22Rv1 (cell line): ENCODE data around the gene GPR62.

Experiments used
- H3K27ac ChIP-seq: fragments of 450-650 bp; 2 replicates; pipeline ENCODE4 v1.5.1; 2017
- ZFX ChIP-seq: fragments of 450-650 bp; IDR thresholded peaks from 2 replicates; pipeline ENCODE4 v1.6.1; 2017; ENCODE audit warnings: antibody characterized with exemption, borderline replicate concordance
- TF ChIP-seq, protein P1 (sequence below): fragments of 450-650 bp; IDR thresholded peaks from 2 replicates; pipeline ENCODE4 v1.5.1; 2017; ENCODE audit warnings: mild to moderate bottlenecking

Gene GPR62

GRCh38 chr3:51941463-51941797, 13.8 kb upstream of the GPR62 start:
- peak overlapping the region; percentile 70 for H3K27ac ChIP-seq
- TF ChIP-seq ZFX = no peak

DNA sequence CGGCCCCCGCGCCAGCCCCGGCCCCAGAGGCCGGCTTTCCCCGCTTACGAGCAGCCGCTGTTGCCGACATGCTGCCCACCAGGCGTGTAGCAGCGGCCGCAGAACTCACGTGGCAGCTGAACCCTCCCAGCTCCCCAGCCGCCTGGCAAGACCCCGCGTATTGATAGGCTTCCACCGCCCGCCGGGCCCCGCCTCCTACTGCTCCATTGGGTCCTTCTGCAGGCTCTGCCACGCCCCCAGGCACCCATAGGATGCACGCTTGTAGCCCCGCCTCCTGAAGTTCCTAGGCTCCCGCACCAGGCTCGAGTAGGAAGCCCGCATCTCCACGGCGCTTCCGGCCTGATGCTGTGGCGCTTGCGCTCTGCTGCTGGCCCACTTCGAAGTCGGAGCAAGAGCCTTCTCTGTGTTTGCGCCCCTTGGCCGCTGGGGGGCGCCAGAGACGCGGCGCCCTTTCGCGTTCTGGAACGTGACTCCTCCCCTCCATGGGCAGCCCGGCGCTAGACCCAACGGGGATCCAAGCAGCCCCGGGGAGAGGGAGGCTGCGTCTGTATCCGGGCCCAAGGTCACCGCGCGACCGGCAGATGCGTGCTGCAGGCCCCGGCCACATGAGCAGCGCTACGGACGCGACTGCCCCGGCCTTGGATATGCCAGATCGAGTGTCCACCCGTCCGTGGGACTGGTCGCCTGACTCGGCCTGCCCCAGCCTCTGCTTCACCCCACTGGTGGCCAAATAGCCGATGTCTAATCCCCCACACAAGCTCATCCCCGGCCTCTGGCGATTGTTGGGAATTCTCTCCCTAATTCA, 13.2 kb upstream of the GPR62 start, which contains the start of the genes PARP3 and RRP9:
TSS of gene PARP3 (plus strand) at position 566 of the 805 bp plus-strand sequence. CDS start 993 bp downstream, outside the sequence.
TSS of gene RRP9 (minus strand) at position 107 of the 805 bp plus-strand sequence. CDS start at position 70, 37 bp downstream.
- H3K27ac ChIP-seq = peak within 1 kb of the TSS; percentile 70
- TF ChIP-seq ZFX = no peak
- TF ChIP-seq, protein P1, sequence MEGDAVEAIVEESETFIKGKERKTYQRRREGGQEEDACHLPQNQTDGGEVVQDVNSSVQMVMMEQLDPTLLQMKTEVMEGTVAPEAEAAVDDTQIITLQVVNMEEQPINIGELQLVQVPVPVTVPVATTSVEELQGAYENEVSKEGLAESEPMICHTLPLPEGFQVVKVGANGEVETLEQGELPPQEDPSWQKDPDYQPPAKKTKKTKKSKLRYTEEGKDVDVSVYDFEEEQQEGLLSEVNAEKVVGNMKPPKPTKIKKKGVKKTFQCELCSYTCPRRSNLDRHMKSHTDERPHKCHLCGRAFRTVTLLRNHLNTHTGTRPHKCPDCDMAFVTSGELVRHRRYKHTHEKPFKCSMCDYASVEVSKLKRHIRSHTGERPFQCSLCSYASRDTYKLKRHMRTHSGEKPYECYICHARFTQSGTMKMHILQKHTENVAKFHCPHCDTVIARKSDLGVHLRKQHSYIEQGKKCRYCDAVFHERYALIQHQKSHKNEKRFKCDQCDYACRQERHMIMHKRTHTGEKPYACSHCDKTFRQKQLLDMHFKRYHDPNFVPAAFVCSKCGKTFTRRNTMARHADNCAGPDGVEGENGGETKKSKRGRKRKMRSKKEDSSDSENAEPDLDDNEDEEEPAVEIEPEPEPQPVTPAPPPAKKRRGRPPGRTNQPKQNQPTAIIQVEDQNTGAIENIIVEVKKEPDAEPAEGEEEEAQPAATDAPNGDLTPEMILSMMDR = peak; percentile 99

DNA sequence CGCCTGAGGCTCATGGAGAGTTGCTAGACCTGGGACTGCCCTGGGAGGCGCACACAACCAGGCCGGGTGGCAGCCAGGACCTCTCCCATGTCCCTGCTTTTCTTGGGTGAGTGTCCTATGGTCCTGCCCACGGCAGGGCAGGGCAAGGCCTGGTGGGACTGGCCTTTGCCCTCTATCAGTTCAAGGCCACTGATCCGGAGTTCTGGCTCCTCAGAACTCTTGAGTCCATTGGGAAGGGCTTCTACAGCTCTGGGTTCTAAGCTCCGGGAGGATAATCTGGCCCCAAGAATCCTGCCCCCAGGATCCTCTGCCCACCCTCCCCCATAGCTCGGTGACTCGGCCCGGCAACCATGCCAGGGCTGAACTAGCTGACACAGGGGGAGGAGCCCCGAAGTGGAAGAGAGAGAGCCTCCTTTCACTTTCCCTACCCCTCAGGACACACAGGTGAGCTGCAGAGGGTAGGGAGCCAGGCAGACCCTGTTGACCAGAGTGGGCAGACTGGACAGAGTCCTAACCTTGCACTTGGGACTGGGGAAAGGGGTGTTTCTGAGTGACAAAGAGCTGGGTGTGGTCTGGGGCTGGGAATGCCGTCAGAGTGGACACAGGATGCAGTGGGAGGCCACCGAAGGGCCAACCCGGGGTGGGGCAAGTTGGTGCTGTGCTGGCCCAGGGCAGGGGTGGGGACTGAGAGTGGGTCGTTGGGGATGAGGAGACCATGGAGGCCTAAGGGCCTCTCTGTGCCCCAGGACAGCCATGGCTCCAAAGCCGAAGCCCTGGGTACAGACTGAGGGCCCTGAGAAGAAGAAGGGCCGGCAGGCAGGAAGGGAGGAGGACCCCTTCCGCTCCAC, 12.4 kb upstream of the GPR62 start:
- H3K27ac ChIP-seq = peak overlapping the region; percentile 70

DNA sequence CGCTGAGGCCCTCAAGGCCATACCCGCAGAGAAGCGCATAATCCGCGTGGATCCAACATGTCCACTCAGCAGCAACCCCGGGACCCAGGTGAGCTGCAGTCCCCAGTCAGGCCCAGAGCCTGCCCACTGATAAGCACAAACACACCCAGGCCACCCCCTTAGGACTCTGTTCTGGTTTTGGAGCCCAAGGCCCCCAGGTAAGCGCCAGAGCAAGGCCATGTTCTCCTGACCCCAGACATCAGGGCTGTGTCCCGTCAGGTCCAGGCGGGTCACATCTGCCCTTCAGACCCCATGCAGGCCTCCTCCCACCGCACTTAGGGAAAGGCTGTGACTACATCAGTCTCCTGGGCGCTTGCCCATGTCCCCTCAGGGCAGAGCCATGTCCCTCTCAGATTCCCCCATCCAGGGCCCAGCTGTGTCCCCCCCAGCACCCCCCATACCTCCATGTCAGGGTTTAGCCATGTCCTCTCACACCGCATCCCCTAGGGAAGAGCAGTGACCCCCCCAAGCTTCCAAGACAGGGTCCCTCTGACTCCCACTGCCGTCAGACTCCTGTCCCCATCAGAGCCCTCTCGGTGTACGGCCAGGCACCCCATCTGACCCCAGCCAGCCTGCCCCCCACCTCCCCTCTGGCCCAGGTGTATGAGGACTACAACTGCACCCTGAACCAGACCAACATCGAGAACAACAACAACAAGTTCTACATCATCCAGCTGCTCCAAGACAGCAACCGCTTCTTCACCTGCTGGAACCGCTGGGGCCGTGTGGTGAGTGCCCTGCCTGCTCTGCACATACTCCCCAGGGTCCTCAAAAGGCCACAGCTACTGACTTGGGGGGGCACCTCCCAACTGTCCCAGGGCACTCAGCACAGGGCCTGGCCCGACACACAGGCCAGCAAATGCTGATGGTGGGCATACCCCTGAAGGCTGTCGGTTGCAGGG, 11.5 kb upstream of the GPR62 start:
- H3K27ac ChIP-seq = peak overlapping the region; percentile 70; the same call in 1 of the 2 replicates
- no peak for TF ChIP-seq ZFX
- TF ChIP-seq, protein P1 = no peak

More for the DNA sequence above, 12.4 kb upstream of the GPR62 start:
- TF ChIP-seq ZFX = no peak
- TF ChIP-seq, protein P1 = no peak

GRCh38 chr3:51944451-51945021, 10.6 kb upstream of the GPR62 start:
- H3K27ac ChIP-seq = no peak overlapping the region
- no peak for TF ChIP-seq ZFX
- TF ChIP-seq, protein P1 = no peak

GRCh38 chr3:51945031-51945840, 9.9 kb upstream of the GPR62 start:
- no peak for TF ChIP-seq ZFX
- TF ChIP-seq, protein P1 = no peak
- H3K27ac ChIP-seq = no peak overlapping the region
